Lower leg skin (tissue), 4 donors: Measurements from ENCODE around the gene TRIM27. TPM values are rescaled to one million over a fixed set of nuclear protein-coding genes. Genes with fewer than 3 reads are reported as not detected.
A peak's percentile ranks its signal among the peaks of the same experiment; 100 is the strongest.

Experiments
- DNase-seq, 2 donors: peaks; one replicate each; pipeline ENCODE4 v3.0.0-alpha.2; 2019; ENCODE audit warnings: low spot score in 2 of 2
- H3K4me3 ChIP-seq: fragments of 200-600 bp; sonication (generic); 2 replicates; pipeline ENCODE4 v1.5.1; 2017; ENCODE audit warnings: mild to moderate bottlenecking, low read depth; ENCODE audit not compliant: poor library complexity, severe bottlenecking
- CTCF ChIP-seq, 3 donors: fragments of 450-650 bp; IDR thresholded peaks; one replicate each; pipeline ENCODE4 v1.5.1; 2016; ENCODE audit warnings: antibody characterized with exemption in 3 of 3, mild to moderate bottlenecking in 3 of 3, moderate library complexity in 2 of 3
- POLR2A ChIP-seq, 2 donors: fragments of 450-650 bp; IDR thresholded peaks; one replicate each; pipeline ENCODE4 v1.6.1; 2016 to 2017; ENCODE audit warnings: antibody characterized with exemption in 2 of 2, mild to moderate bottlenecking in 1 of 2, moderate library complexity in 1 of 2
- WGBS, 2 donors: methylation state at CpG; one replicate each; pipeline ENCODE4 v1.1.5; 2018; 5-methylcytosine and 5-hydroxymethylcytosine counted together
- intact Hi-C: fragments of 100-400 bp; cut with DNase I; formaldehyde crosslinking; loops from one replicate; pipeline ENCODE4 v1.15.0; 2023; ENCODE audit warnings: low total_unique reads
- total RNA-seq, 4 donors: library from RNA; depleted of rRNA; stranded (reverse); fragments of >200 nt; gene quantifications; one replicate each; pipeline ENCODE4 v1.1.0, GENCODE V29; 2016

TRIM27 gene
- total RNA-seq, 4 donors from 2014 or later = 32.2 to 38.9 (median 35.6) TPM

GRCh38 chr6:28895131-28895812, 28.5 kb downstream of the TRIM27 start:
- intact Hi-C loops = no loop called here
- 7 to 8% methylated on average over 27 of the region's 27 CpGs for WGBS, 2 donors
- DNase-seq = peak; percentile 96 to 98
- H3K4me3 ChIP-seq = peak overlapping the region; percentile 47
- TF ChIP-seq POLR2A (IDR thresholded peaks at IDR 0.05) (no peak), CTCF (IDR thresholded peaks at IDR 0.05) (no peak)

- H3K4me3 ChIP-seq = no peak overlapping the region
- no peak for DNase-seq
- no peak for TF ChIP-seq POLR2A (IDR thresholded peaks at IDR 0.05)
- TF ChIP-seq CTCF (IDR thresholded peaks at IDR 0.05) = no peak
- intact Hi-C loops = no loop called here
- WGBS, 2 donors = 73 to 78% methylated on average over 9 of the region's 9 CpGs
These were observed 30.5 kb downstream of the TRIM27 start for GRCh38 chr6:28893172-28893799.

GRCh38 chr6:28892525-28892924, 31.3 kb downstream of the TRIM27 start:
- intact Hi-C loops = no loop called here
- WGBS, 2 donors = 83 to 87% methylated on average over 4 of the region's 4 CpGs

GRCh38 chr6:28887796-28888496, 35.8 kb downstream of the TRIM27 start:
- WGBS, 2 donors = 93 to 94% methylated on average over 4 of the region's 4 CpGs
- DNase-seq = no peak
- no peak overlapping the region for H3K4me3 ChIP-seq
- TF ChIP-seq CTCF (IDR thresholded peaks at IDR 0.05) = no peak
- TF ChIP-seq POLR2A (IDR thresholded peaks at IDR 0.05) = no peak
- intact Hi-C loops = no loop called here

More at GRCh38 chr6:28892525-28892924, 31.3 kb downstream of the TRIM27 start:
- TF ChIP-seq CTCF (IDR thresholded peaks at IDR 0.05) = no peak
- no peak for TF ChIP-seq POLR2A (IDR thresholded peaks at IDR 0.05)
- no peak for DNase-seq
- no peak overlapping the region for H3K4me3 ChIP-seq

GRCh38 chr6:28886079-28886439, 37.7 kb downstream of the TRIM27 start:
- 86 to 95% methylated on average over 7 of the region's 7 CpGs for WGBS, 2 donors
- DNase-seq = no peak
- TF ChIP-seq POLR2A (IDR thresholded peaks at IDR 0.05) = no peak
- no peak for TF ChIP-seq CTCF (IDR thresholded peaks at IDR 0.05)
- intact Hi-C loops = no loop called here
- no peak overlapping the region for H3K4me3 ChIP-seq
